Esophagus squamous epithelium (tissue), 5 donors: ENCODE measurements around the gene MRPS24. TPM values are rescaled to one million over a fixed set of nuclear protein-coding genes. Genes with fewer than 3 reads are reported as not detected.

Experiments used
- DNase-seq: peaks from one replicate; lab custom pipeline; 2025; lab: John Stamatoyannopoulos, UW
- H3K27ac ChIP-seq, 4 donors: fragments of 200-600 bp; sonication (generic); one replicate each; pipeline ENCODE4 v1.5.1; 2016 to 2019; ENCODE audit warnings: mild to moderate bottlenecking in 1 of 4
- H3K27me3 ChIP-seq, 4 donors: fragments of 200-600 bp; sonication (generic); 1 replicate in 3 of 4; 2 replicates in 1 of 4; pipeline versions ENCODE4 v1.5.1 to v1.6.0; 2017 to 2021; ENCODE audit warnings: antibody characterized with exemption in 1 of 4
- H3K36me3 ChIP-seq, 3 donors: fragments of 200-600 bp; sonication (generic); one replicate each; pipeline ENCODE4 v1.5.1; 2016 to 2019
- H3K4me1 ChIP-seq, 3 donors: fragments of 200-600 bp; sonication (generic); one replicate each; pipeline ENCODE4 v1.5.1; 2017 to 2019
- H3K4me3 ChIP-seq, 4 donors: fragments of 200-600 bp; sonication (generic); 1 replicate in 3 of 4; 2 replicates in 1 of 4; pipeline ENCODE4 v1.5.1; 2016 to 2019; ENCODE audit warnings: mild to moderate bottlenecking in 2 of 4, moderate library complexity in 1 of 4
- H3K9me3 ChIP-seq, 3 donors: fragments of 200-600 bp; sonication (generic); one replicate each; pipeline ENCODE4 v1.5.1; 2016 to 2019
- POLR2A ChIP-seq, 4 donors: fragments of 450-650 bp; IDR thresholded peaks; one replicate each; pipeline ENCODE4 v1.6.1; 2017; ENCODE audit warnings: antibody characterized with exemption in 4 of 4, mild to moderate bottlenecking in 4 of 4, moderate library complexity in 3 of 4
- WGBS, 2 donors: methylation state at CpG; one replicate each; pipeline ENCODE4 v1.1.5; 2018; 5-methylcytosine and 5-hydroxymethylcytosine counted together
- intact Hi-C: fragments of 100-400 bp; cut with DNase I; formaldehyde crosslinking; loops from one replicate; pipeline ENCODE4 v1.15.0; 2022
- total RNA-seq, 4 donors: library from RNA; depleted of rRNA; stranded (reverse); fragments of >200 nt; gene quantifications; one replicate each; pipeline ENCODE4 v1.1.0, GENCODE V29; 2016
- TF ChIP-seq, protein P1 (sequence below), 6 experiments: fragments of 450-650 bp in 4 of 6; fragments of 200-600 bp in 2 of 6; sonication (generic) in 2 of 6; IDR thresholded peaks; one replicate each; pipeline ENCODE4 v1.5.1; 2016 to 2019; ENCODE audit warnings: antibody characterized with exemption in 6 of 6, mild to moderate bottlenecking in 4 of 6, moderate library complexity in 4 of 6
- donor health status: DM: yes; HTN: yes; CAD: no.

MRPS24 gene
- total RNA-seq, 4 donors from 2014 or later: 86.0 to 144 (median 117) TPM

GRCh38 chr7:43855176-43855575 lies 14.1 kb downstream of the MRPS24 start:
- no peaks in the 10 kb centered on the region for H3K27me3 ChIP-seq
- intact Hi-C loops: no loop called here
- DNase-seq: no peak
- TF ChIP-seq, protein P1, sequence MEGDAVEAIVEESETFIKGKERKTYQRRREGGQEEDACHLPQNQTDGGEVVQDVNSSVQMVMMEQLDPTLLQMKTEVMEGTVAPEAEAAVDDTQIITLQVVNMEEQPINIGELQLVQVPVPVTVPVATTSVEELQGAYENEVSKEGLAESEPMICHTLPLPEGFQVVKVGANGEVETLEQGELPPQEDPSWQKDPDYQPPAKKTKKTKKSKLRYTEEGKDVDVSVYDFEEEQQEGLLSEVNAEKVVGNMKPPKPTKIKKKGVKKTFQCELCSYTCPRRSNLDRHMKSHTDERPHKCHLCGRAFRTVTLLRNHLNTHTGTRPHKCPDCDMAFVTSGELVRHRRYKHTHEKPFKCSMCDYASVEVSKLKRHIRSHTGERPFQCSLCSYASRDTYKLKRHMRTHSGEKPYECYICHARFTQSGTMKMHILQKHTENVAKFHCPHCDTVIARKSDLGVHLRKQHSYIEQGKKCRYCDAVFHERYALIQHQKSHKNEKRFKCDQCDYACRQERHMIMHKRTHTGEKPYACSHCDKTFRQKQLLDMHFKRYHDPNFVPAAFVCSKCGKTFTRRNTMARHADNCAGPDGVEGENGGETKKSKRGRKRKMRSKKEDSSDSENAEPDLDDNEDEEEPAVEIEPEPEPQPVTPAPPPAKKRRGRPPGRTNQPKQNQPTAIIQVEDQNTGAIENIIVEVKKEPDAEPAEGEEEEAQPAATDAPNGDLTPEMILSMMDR (IDR thresholded peaks at IDR 0.05): no peak
- no peak for TF ChIP-seq POLR2A (IDR thresholded peaks at IDR 0.05)
- H3K27ac ChIP-seq: no peak overlapping the region
- no peaks in the 10 kb centered on the region for H3K4me1 ChIP-seq
- H3K9me3 ChIP-seq: no peaks in the 10 kb centered on the region
- H3K4me3 ChIP-seq: no peak overlapping the region
- no peaks in the 10 kb centered on the region for H3K36me3 ChIP-seq

- Histone ChIP-seq H3K4me1 (no peaks in the 10 kb centered on the region), H3K9me3 (no peaks in the 10 kb centered on the region), H3K27ac (peak overlapping the region in 1 of 4 donors; percentile 15), H3K36me3 (no peaks in the 10 kb centered on the region), H3K4me3 (no peak overlapping the region), H3K27me3 (no peaks in the 10 kb centered on the region)
- DNase-seq: no peak
- intact Hi-C loops: no loop called here
- 79 to 80% methylated on average over 1 to 2 of the region's 2 CpGs for WGBS, 2 donors
- TF ChIP-seq, protein P1 (IDR thresholded peaks at IDR 0.05): no peak
- TF ChIP-seq POLR2A (IDR thresholded peaks at IDR 0.05): no peak
These were observed 17.5 kb downstream of the MRPS24 start for GRCh38 chr7:43851805-43852204.

DNA sequence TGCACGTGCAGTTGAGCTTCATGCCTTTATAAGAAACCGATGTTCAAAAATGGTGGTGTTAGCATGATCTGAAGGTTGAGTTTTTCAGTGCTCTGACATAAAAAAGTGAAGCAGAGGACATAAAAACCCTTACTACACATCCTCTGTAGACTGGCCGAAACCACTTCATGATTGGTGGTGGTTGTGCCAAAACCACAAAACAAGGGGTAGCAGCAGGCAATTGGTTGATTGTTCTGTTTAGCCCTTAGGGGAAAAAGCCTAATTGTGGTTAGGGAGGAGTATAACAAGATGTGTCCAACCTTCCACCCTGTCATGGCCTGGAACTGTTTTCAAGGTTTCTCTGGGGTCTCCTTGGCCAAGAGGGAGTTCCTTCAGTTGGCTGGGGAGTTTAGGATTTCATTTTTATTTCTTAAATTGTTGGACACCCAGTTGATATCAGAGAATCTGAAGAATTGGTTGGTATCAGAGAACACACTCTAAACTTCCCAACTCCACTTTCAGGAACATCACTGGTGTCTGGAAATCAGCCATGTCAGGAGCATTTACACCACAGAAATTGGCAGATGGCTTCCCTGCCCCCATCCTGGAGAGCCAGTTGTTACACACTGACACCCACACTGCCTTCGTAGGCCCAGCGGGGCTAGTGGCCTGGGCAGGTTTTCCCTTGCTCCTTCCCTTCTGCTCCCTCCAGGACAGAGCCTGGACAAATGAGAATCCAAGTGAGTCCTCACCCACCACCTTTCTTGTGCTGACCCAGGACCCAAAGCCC lies 18.8 kb downstream of the MRPS24 start:
- Histone ChIP-seq H3K36me3 (no peaks in the 10 kb centered on the region), H3K4me1 (no peaks in the 10 kb centered on the region), H3K4me3 (no peak overlapping the region), H3K9me3 (no peaks in the 10 kb centered on the region), H3K27me3 (no peaks in the 10 kb centered on the region), H3K27ac (no peak overlapping the region)
- no peak for DNase-seq
- intact Hi-C loops: no loop called here
- TF ChIP-seq POLR2A (IDR thresholded peaks at IDR 0.05): no peak
- TF ChIP-seq, protein P1 (IDR thresholded peaks at IDR 0.05): no peak
- 84 to 86% methylated on average over 3 to 5 of the region's 5 CpGs for WGBS, 2 donors

- intact Hi-C loops: no loop called here
- TF ChIP-seq, protein P1 (IDR thresholded peaks at IDR 0.05): no peak
- no peak for TF ChIP-seq POLR2A (IDR thresholded peaks at IDR 0.05)
- Histone ChIP-seq H3K4me3 (no peak overlapping the region), H3K4me1 (no peaks in the 10 kb centered on the region), H3K9me3 (no peaks in the 10 kb centered on the region), H3K27me3 (no peaks in the 10 kb centered on the region), H3K36me3 (no peaks in the 10 kb centered on the region), H3K27ac (no peak overlapping the region)
- DNase-seq: no peak
- WGBS, 2 donors: 56 to 59% methylated on average over 2 of the region's 2 CpGs
These were observed 20.3 kb downstream of the MRPS24 start for GRCh38 chr7:43849047-43849446.

- TF ChIP-seq, protein P1 (IDR thresholded peaks at IDR 0.05): no peak
- TF ChIP-seq POLR2A (IDR thresholded peaks at IDR 0.05): no peak
- 43 to 66% methylated on average over 3 of the region's 4 CpGs for WGBS, 2 donors
- no peak for DNase-seq
- Histone ChIP-seq H3K4me1 (no peaks in the 10 kb centered on the region), H3K9me3 (no peaks in the 10 kb centered on the region), H3K27me3 (no peaks in the 10 kb centered on the region), H3K36me3 (no peaks in the 10 kb centered on the region), H3K27ac (no peak overlapping the region), H3K4me3 (no peak overlapping the region)
- intact Hi-C loops: no loop called here
These were observed 21.8 kb downstream of the MRPS24 start for GRCh38 chr7:43847496-43847895.
